T-cell (primary cell): ENCODE data around the gene PIK3AP1. TPM values are rescaled to one million over a fixed set of nuclear protein-coding genes. Genes with fewer than 3 reads are reported as not detected.
"Not testable (repeated sequence)": the region's sequence is repeated elsewhere in the genome, so short reads cannot be mapped to it uniquely, and the experiment has no call there.

Source experiments
- ATAC-seq, 4 experiments: fragments of 200-7000 bp in 3 of 4; fragments of 150-1000 bp in 1 of 4; cut with Tn5 transposase; replicated peaks in 1 of 4; 1 replicate in 3 of 4; 2 replicates in 1 of 4; pipeline ENCODE4 v1.10.0; 2021; ENCODE audit warnings: moderate library complexity in 3 of 4, mild to moderate bottlenecking in 2 of 4, moderate number of reproducible peaks in 1 of 4
- CTCF ChIA-PET, 2 donors: fragments of 300-600 bp; sonication (Branson Sonifier 250); formaldehyde crosslinking; loops; one replicate each; lab custom pipeline; 2022; ENCODE audit warnings: antibody characterized with exemption in 2 of 2; lab: Charles Lee
- POLR2A ChIA-PET, 2 donors: fragments of 300-600 bp; sonication (Branson Sonifier 250); formaldehyde crosslinking; loops; one replicate each; lab custom pipeline; 2022; ENCODE audit warnings: antibody characterized with exemption in 2 of 2; lab: Charles Lee
- DNase-seq, 35 experiments: peaks; one replicate each; pipeline versions ENCODE4 v3.0.0 to v3.0.0-alpha.2; 2013 to 2023
- H3K27ac ChIP-seq: one replicate; pipeline ENCODE4 v1.5.1; 2013; ENCODE audit warnings: low read length
- H3K27me3 ChIP-seq, 2 experiments: replicated peaks in 1 of 2; 1 replicate in 1 of 2; 2 replicates in 1 of 2; pipeline versions ENCODE4 v1.6.1 to v1.7.0; 2013; ENCODE audit warnings: low read length in 1 of 2, mixed read lengths in 1 of 2; ENCODE audit not compliant: control insufficient read depth in 2 of 2, insufficient read depth in 2 of 2; ENCODE audit errors: extremely low read depth in 1 of 2
- H3K36me3 ChIP-seq, 2 donors: 1 replicate in 1 of 2; 2 replicates in 1 of 2; pipeline versions ENCODE4 v1.6.1 to v1.7.0; 2013; ENCODE audit warnings: low read length in 1 of 2; ENCODE audit not compliant: control insufficient read depth in 2 of 2, insufficient read depth in 1 of 2; ENCODE audit errors: extremely low read depth in 1 of 2
- H3K4me1 ChIP-seq, 2 experiments: 1 replicate in 1 of 2; 2 replicates in 1 of 2; pipeline versions ENCODE4 v1.6.1 to v1.7.0; 2013; ENCODE audit warnings: low read length in 2 of 2, mixed read lengths in 1 of 2; ENCODE audit not compliant: insufficient read depth in 2 of 2, control insufficient read depth in 1 of 2; ENCODE audit errors: extremely low read depth in 1 of 2
- H3K4me3 ChIP-seq, 2 donors: 1 replicate in 1 of 2; 2 replicates in 1 of 2; pipeline versions ENCODE4 v1.5.1 to v1.7.0; 2013; ENCODE audit warnings: mild to moderate bottlenecking in 2 of 2, low read length in 1 of 2, moderate library complexity in 1 of 2; ENCODE audit not compliant: control insufficient read depth in 1 of 2; ENCODE audit errors: extremely low read depth in 1 of 2
- H3K9me3 ChIP-seq: 2 replicates; pipeline ENCODE4 v1.7.0; 2013
- H3K27ac Mint-ChIP-seq, 2 donors: one replicate each; pipeline ENCODE4 v1.8.0; 2020 to 2021; ENCODE audit warnings: mild to moderate bottlenecking in 2 of 2, mixed read lengths in 2 of 2
- H3K27me3 Mint-ChIP-seq, 2 donors: one replicate each; pipeline ENCODE4 v1.8.0; 2021 to 2022; ENCODE audit warnings: mixed read lengths in 2 of 2
- H3K36me3 Mint-ChIP-seq: one replicate; pipeline ENCODE4 v1.8.0; 2021; ENCODE audit warnings: mixed read lengths
- H3K4me1 Mint-ChIP-seq, 3 donors: one replicate each; pipeline ENCODE4 v1.8.0; 2020 to 2022; ENCODE audit warnings: mixed read lengths in 3 of 3, mild to moderate bottlenecking in 1 of 3
- H3K4me3 Mint-ChIP-seq, 3 donors: one replicate each; pipeline ENCODE4 v1.8.0; 2020 to 2022; ENCODE audit warnings: mild to moderate bottlenecking in 3 of 3, mixed read lengths in 3 of 3, moderate library complexity in 3 of 3
- H3K9me3 Mint-ChIP-seq, 3 donors: one replicate each; pipeline ENCODE4 v1.8.0; 2020 to 2022; ENCODE audit warnings: mixed read lengths in 3 of 3
- WGBS: methylation state at CpG from one replicate; pipeline ENCODE4 v1.1.5; 2013; ENCODE audit warnings: missing lambda C conversion rate; ENCODE audit not compliant: insufficient coverage; 5-methylcytosine and 5-hydroxymethylcytosine counted together
- total RNA-seq, 35 experiments: library from RNA in 6 of 35; stranded (reverse) in 6 of 35; fragments of 120-200 nt in 1 of 35; gene quantifications; one replicate each; pipeline versions ENCODE4 v1.2.1 to v1.2.4 and lab custom pipeline; 2013 to 2026

The PIK3AP1 gene
- total RNA-seq, 5 donors from 2014 or later (not counting 1 experiment from before 2014, with no cell fraction given): 4.9 to 9.5 (median 7.9) TPM

DNA sequence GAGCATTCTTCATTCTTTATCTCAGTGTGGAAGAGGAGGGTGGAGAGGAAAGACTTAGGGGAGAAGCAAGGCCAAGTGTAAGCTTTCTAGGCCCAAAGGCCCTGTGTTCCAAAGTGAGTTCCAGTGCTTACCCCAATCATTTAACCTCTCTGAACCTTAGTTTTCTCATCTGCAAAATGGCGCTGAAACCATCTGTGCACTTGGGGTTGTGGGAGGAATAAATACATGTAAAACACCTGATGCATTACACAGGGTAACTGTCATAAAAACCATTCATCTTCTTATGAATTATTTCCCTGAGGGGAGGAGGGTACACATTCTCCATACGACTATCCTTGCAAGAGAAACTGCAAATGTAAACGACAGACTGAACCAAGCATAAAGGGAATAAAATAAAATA is 19.0 kb downstream of the PIK3AP1 start:
- CTCF ChIA-PET: no interaction called here

DNA sequence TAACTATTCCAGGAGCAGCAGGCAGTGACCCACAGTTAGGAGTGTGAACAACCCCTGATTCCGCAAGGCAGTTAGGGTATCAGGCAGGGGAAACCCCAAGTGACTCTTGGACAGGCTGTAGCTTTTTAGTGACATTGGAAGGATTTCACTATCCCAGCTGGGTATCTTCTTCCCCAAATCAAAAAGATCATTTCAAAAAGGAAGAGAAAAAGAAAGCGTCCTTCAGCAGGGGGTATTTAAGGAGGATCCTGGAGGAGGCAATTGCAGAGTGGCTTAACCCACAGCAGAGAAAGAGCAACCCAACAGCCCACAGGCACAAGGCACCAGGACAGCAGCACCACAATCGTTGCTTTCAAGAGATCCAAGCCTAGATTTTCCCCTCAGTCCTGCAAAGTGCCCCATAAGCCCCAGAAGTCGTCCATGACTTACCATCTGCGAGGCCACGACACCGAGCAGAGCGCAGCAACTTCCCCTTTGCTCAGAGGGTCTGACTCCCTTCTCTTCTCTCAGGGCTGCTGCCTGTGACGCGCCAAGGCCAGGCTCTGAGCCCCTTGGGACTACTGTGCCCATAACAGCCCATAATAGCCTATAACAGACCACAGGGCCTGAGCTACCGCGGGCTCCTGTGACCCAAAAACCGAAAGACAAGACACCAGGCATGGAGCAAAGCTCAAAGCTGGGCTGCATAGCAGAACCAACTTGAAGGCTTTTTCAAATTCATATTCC is 19.8 kb downstream of the PIK3AP1 start:
- Mint-ChIP-seq H3K27me3 (no peaks in the 10 kb centered on the region), H3K4me1 (peaks cover 8 to 28% (median 10%) of the 10 kb centered on the region in 3 donors), H3K4me3 (peak overlapping the region in 2 of 3 donors; percentile 37 to 53), H3K27ac (peak overlapping the region in 1 of 2 donors; percentile 2), H3K9me3 (no peaks in the 10 kb centered on the region), H3K36me3 (no peaks in the 10 kb centered on the region)
- ChIA-PET CTCF (interaction anchor here in 1 of 2 donors (0.6 kb wide), 1 partner anchor 99 kb away, joined by 7 read pairs; no protein-coding TSS in a partner anchor), POLR2A (no interaction called here)
- Histone ChIP-seq H3K27me3 (no peaks in the 10 kb centered on the region), H3K4me1 (no peaks in the 10 kb centered on the region), H3K27ac (no peak overlapping the region), H3K9me3 (no peaks in the 10 kb centered on the region), H3K4me3 (no peak overlapping the region), H3K36me3 (no peaks in the 10 kb centered on the region)
- WGBS: 65% methylated on average over 8 of the region's 13 CpGs
- peak in 4 of 35 experiments; percentile 4 to 44 (median 8) for DNase-seq
- ATAC-seq: no peak

More for the DNA sequence above, 19.0 kb downstream of the PIK3AP1 start:
- Mint-ChIP-seq H3K9me3 (no peaks in the 10 kb centered on the region), H3K4me1 (peaks cover under 1 to 20% (median 3%) of the 10 kb centered on the region in 3 donors), H3K4me3 (no peak overlapping the region), H3K36me3 (no peaks in the 10 kb centered on the region), H3K27me3 (no peaks in the 10 kb centered on the region), H3K27ac (peak overlapping the region in 1 of 2 donors; percentile 9)
- Histone ChIP-seq H3K9me3 (no peaks in the 10 kb centered on the region), H3K27me3 (no peaks in the 10 kb centered on the region), H3K27ac (no peak overlapping the region), H3K4me3 (no peak overlapping the region), H3K4me1 (no peaks in the 10 kb centered on the region), H3K36me3 (no peaks in the 10 kb centered on the region)
- 83% methylated on average over 1 of the region's 3 CpGs for WGBS
- DNase-seq: no peak
- ATAC-seq: no peak
- POLR2A ChIA-PET: no interaction called here

DNA sequence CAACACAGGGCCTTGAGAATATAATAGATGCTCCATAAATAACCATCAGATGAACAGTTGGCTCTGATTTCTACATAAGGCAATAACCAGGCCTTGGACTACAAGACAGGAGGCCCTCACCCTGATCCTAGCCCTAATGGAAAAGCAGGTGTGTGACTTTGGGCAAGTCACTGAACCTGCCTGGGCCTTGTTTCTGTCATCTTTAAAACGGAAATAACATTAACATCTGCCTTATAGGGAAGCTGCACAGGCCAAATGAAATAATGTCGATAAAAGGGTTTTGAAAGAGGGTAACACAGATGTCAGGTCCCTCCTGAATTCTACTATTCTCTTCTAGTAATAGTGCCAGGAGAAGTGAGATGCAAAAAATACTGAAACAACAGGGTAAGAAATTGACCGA is 20.7 kb downstream of the PIK3AP1 start:
- ChIA-PET POLR2A (no interaction called here), CTCF (no interaction called here)
- no peak overlapping the region for H3K27ac Mint-ChIP-seq
- no peaks in the 10 kb centered on the region for H3K36me3 Mint-ChIP-seq
- Histone ChIP-seq H3K27me3 (no peaks in the 10 kb centered on the region), H3K9me3 (no peaks in the 10 kb centered on the region), H3K27ac (no peak overlapping the region), H3K36me3 (no peaks in the 10 kb centered on the region), H3K4me3 (no peak overlapping the region), H3K4me1 (peaks cover 2 to 8% of the 10 kb centered on the region in 2 experiments)
- WGBS: 93% methylated on average over 2 of the region's 3 CpGs
- no peak for ATAC-seq
- H3K4me3 Mint-ChIP-seq: peak overlapping the region in 1 of 3 donors; percentile 53
- no peaks in the 10 kb centered on the region for H3K9me3 Mint-ChIP-seq
- no peak for DNase-seq
- H3K4me1 Mint-ChIP-seq: peaks cover 17 to 33% (median 19%) of the 10 kb centered on the region in 3 donors
- no peaks in the 10 kb centered on the region for H3K27me3 Mint-ChIP-seq

- H3K27me3 Mint-ChIP-seq: not testable (repeated sequence)
These were observed 22.0 kb downstream of the PIK3AP1 start for GRCh38 chr10:96698305-96698704.

DNA sequence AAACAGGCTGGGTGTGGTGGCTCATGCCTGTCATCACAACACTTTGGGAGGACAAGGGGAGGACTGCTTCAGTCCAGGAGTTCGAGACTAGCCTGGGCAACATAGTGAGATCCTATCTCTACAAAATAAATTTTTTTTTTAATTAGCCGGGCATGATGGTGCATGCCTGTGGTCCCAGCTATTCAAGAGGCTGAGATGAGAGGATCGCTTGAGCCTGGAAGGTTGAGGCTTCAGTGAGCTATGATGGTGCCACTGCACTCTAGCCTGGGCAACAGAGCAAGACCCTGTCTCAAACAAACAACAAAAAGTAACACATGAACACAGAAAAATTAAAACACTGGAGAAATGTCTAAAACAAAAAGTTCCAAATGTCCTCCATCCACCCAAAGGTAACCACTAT is 22.9 kb downstream of the PIK3AP1 start:
- H3K9me3 ChIP-seq: no peaks in the 10 kb centered on the region
- Mint-ChIP-seq H3K4me1 (peaks cover 20 to 37% (median 20%) of the 10 kb centered on the region in 3 donors), H3K36me3 (no peaks in the 10 kb centered on the region), H3K27ac (no peak overlapping the region), H3K4me3 (no peak overlapping the region), H3K9me3 (no peaks in the 10 kb centered on the region), H3K27me3 (no peaks in the 10 kb centered on the region)
- H3K4me3 ChIP-seq: no peak overlapping the region
- ChIA-PET POLR2A (no interaction called here), CTCF (no interaction called here)
- no peak for ATAC-seq
- H3K36me3 ChIP-seq: no peaks in the 10 kb centered on the region
- peaks cover 7 to 8% of the 10 kb centered on the region in 2 experiments for H3K4me1 ChIP-seq
- H3K27ac ChIP-seq: no peak overlapping the region
- no CpG with 5 or more reads among the region's 3 CpGs for WGBS
- no peak for DNase-seq
- no peaks in the 10 kb centered on the region for H3K27me3 ChIP-seq

More at GRCh38 chr10:96698305-96698704, 22.0 kb downstream of the PIK3AP1 start:
- H3K27me3 ChIP-seq, POLR2A ChIA-PET, H3K27ac ChIP-seq, H3K4me1 ChIP-seq, ATAC-seq, H3K27ac Mint-ChIP-seq, H3K36me3 Mint-ChIP-seq, DNase-seq, H3K9me3 Mint-ChIP-seq, H3K4me3 ChIP-seq, H3K36me3 ChIP-seq, H3K4me3 Mint-ChIP-seq, H3K9me3 ChIP-seq: not testable (repeated sequence)
- H3K4me1 Mint-ChIP-seq: peaks cover 20 to 32% (median 20%) of the 10 kb centered on the region in 3 donors
- no CpG with 5 or more reads among the region's 6 CpGs for WGBS
- CTCF ChIA-PET: interaction anchor here in 1 of 2 donors (0.5 kb wide), 1 partner anchor 51 kb away, joined by 4 read pairs; no protein-coding TSS in a partner anchor

GRCh38 chr10:96696845-96697425 is 23.4 kb downstream of the PIK3AP1 start:
- no peaks in the 10 kb centered on the region for H3K9me3 Mint-ChIP-seq
- H3K27me3 Mint-ChIP-seq: no peaks in the 10 kb centered on the region
- no peak overlapping the region for H3K27ac ChIP-seq
- H3K4me3 Mint-ChIP-seq: no peak overlapping the region
- DNase-seq (no peak), ATAC-seq (no peak)
- no peaks in the 10 kb centered on the region for H3K9me3 ChIP-seq
- H3K27ac Mint-ChIP-seq: no peak overlapping the region
- H3K4me3 ChIP-seq: no peak overlapping the region
- no peaks in the 10 kb centered on the region for H3K36me3 Mint-ChIP-seq
- ChIA-PET CTCF (no interaction called here), POLR2A (no interaction called here)
- H3K4me1 Mint-ChIP-seq: peaks cover 20 to 36% (median 20%) of the 10 kb centered on the region in 3 donors
- 100% methylated on average over 3 of the region's 7 CpGs for WGBS
- peaks cover 7 to 8% of the 10 kb centered on the region in 2 experiments for H3K4me1 ChIP-seq
- no peaks in the 10 kb centered on the region for H3K27me3 ChIP-seq
- H3K36me3 ChIP-seq: no peaks in the 10 kb centered on the region
